H9 (cell line): ENCODE results near the gene ANO3. TPM values are rescaled to one million over a fixed set of nuclear protein-coding genes. Genes with fewer than 3 reads are reported as not detected.

Experiments used
- DNase-seq: peaks from one replicate; pipeline ENCODE4 v3.0.0-alpha.2; 2017
- H2AFZ ChIP-seq: one replicate; pipeline ENCODE4 v1.6.1; 2013; ENCODE audit warnings: mild to moderate bottlenecking, low read length, control low read depth, moderate library complexity
- H2AK5ac ChIP-seq: 2 replicates; pipeline ENCODE4 v1.6.1; 2013; ENCODE audit warnings: low read length, control low read depth, mixed read lengths; ENCODE audit not compliant: insufficient read length
- H2BK120ac ChIP-seq: one replicate; pipeline ENCODE4 v1.6.1; 2013; ENCODE audit warnings: low read depth, mild to moderate bottlenecking, low read length, control low read depth, inconsistent platforms; ENCODE audit not compliant: poor library complexity, severe bottlenecking
- H2BK12ac ChIP-seq: 2 replicates; pipeline ENCODE4 v1.6.1; 2013; ENCODE audit warnings: low read length, control low read depth, mixed read lengths, low read depth; ENCODE audit not compliant: insufficient read length
- H2BK15ac ChIP-seq: 2 replicates; pipeline ENCODE4 v1.6.1; 2013; ENCODE audit warnings: low read depth, low read length, control low read depth
- H2BK20ac ChIP-seq: one replicate; pipeline ENCODE4 v1.6.1; 2013; ENCODE audit warnings: low read depth, mild to moderate bottlenecking, low read length, control low read depth, inconsistent platforms; ENCODE audit not compliant: poor library complexity, severe bottlenecking
- H2BK5ac ChIP-seq: 2 replicates; pipeline ENCODE4 v1.6.1; 2013; ENCODE audit warnings: low read length, control low read depth, mixed read lengths; ENCODE audit not compliant: insufficient read length
- H3K14ac ChIP-seq: 2 replicates; pipeline ENCODE4 v1.6.1; 2013; ENCODE audit warnings: low read length, control low read depth; ENCODE audit not compliant: insufficient read depth
- H3K18ac ChIP-seq: 2 replicates; pipeline ENCODE4 v1.6.1; 2013; ENCODE audit warnings: low read depth, mild to moderate bottlenecking, mixed read lengths, low read length, control low read depth; ENCODE audit not compliant: insufficient read length
- H3K23ac ChIP-seq: 2 replicates; pipeline ENCODE4 v1.6.1; 2013; ENCODE audit warnings: low read length, control low read depth, mixed read lengths, low read depth; ENCODE audit not compliant: insufficient read length
- H3K23me2 ChIP-seq: 2 replicates; pipeline ENCODE4 v1.6.1; 2013; ENCODE audit warnings: low read depth, mild to moderate bottlenecking, mixed read lengths, low read length, control low read depth; ENCODE audit not compliant: insufficient read length, poor library complexity, severe bottlenecking
- H3K27ac ChIP-seq: 2 replicates; pipeline ENCODE4 v1.5.1; 2013; ENCODE audit warnings: low read length, control low read depth, mixed read lengths, low read depth; ENCODE audit not compliant: insufficient read length
- H3K27me3 ChIP-seq: 2 replicates; pipeline ENCODE4 v1.6.1; 2013; ENCODE audit warnings: low read length, control low read depth, inconsistent platforms; ENCODE audit not compliant: insufficient read depth
- H3K4ac ChIP-seq: 2 replicates; pipeline ENCODE4 v1.6.1; 2013; ENCODE audit warnings: low read depth, mild to moderate bottlenecking, control low read depth, inconsistent platforms, low read length, moderate library complexity
- H3K4me1 ChIP-seq: 2 replicates; pipeline ENCODE4 v1.6.1; 2013; ENCODE audit warnings: low read length, control low read depth, inconsistent platforms; ENCODE audit not compliant: insufficient read depth
- H3K4me2 ChIP-seq: 2 replicates; pipeline ENCODE4 v1.6.1; 2013; ENCODE audit warnings: low read length, control low read depth, mixed read lengths; ENCODE audit not compliant: insufficient read length, insufficient read depth
- H3K56ac ChIP-seq: 2 replicates; pipeline ENCODE4 v1.6.1; 2013; ENCODE audit warnings: low read depth, mild to moderate bottlenecking, mixed read lengths, low read length, control low read depth; ENCODE audit not compliant: insufficient read length
- H3K79me1 ChIP-seq: 2 replicates; pipeline ENCODE4 v1.6.1; 2013; ENCODE audit warnings: low read depth, mild to moderate bottlenecking, moderate library complexity, low read length, control low read depth, inconsistent platforms; ENCODE audit not compliant: insufficient read depth, poor library complexity, severe bottlenecking
- H3K79me2 ChIP-seq: 2 replicates; pipeline ENCODE4 v1.6.1; 2013; ENCODE audit warnings: low read length, control low read depth, inconsistent platforms; ENCODE audit not compliant: insufficient read depth
- H3K9ac ChIP-seq: 2 replicates; pipeline ENCODE4 v1.6.1; 2013; ENCODE audit warnings: low read length, control low read depth, mixed read lengths; ENCODE audit not compliant: insufficient read length; ENCODE audit errors: extremely low read depth
- H3K9me3 ChIP-seq: one replicate; pipeline ENCODE4 v1.6.1; 2013; ENCODE audit warnings: low read depth, low read length, inconsistent platforms; ENCODE audit not compliant: control insufficient read depth
- H3T11ph ChIP-seq: one replicate; pipeline ENCODE4 v1.6.1; 2013; ENCODE audit warnings: mild to moderate bottlenecking, low read length, control low read depth, inconsistent platforms
- H4K20me1 ChIP-seq: one replicate; pipeline ENCODE4 v1.6.1; 2013; ENCODE audit not compliant: control insufficient read depth, insufficient read length, insufficient read depth
- H4K5ac ChIP-seq: 2 replicates; pipeline ENCODE4 v1.6.1; 2013; ENCODE audit warnings: low read depth, mild to moderate bottlenecking, mixed read lengths, low read length, control low read depth; ENCODE audit not compliant: insufficient read length
- H4K8ac ChIP-seq: replicated peaks from 2 replicates; pipeline ENCODE4 v1.6.1; 2013; ENCODE audit warnings: low read length, control low read depth, mixed read lengths, low read depth; ENCODE audit not compliant: insufficient read length
- H4K91ac ChIP-seq: 2 replicates; pipeline ENCODE4 v1.6.1; 2013; ENCODE audit warnings: low read depth, mild to moderate bottlenecking, moderate library complexity, mixed read lengths, low read length, control low read depth; ENCODE audit not compliant: insufficient read length
- H3K27ac Mint-ChIP-seq, 3 experiments: 2 replicates in 2 of 3; 3 replicates in 1 of 3; pipeline ENCODE4 v1.8.0; 2020 to 2021; ENCODE audit warnings: mixed read lengths in 3 of 3, mild to moderate bottlenecking in 1 of 3, moderate library complexity in 1 of 3
- H3K27me3 Mint-ChIP-seq: 2 replicates; pipeline ENCODE4 v1.8.0; 2021; ENCODE audit warnings: low read depth, mild to moderate bottlenecking, moderate library complexity, mixed read lengths
- H3K36me3 Mint-ChIP-seq, 3 experiments: 2 replicates in 2 of 3; 3 replicates in 1 of 3; pipeline ENCODE4 v1.8.0; 2020 to 2021; ENCODE audit warnings: low read depth in 3 of 3, mixed read lengths in 3 of 3; ENCODE audit not compliant: insufficient read depth in 1 of 3
- H3K4me1 Mint-ChIP-seq, 2 experiments: 2 replicates each; pipeline ENCODE4 v1.8.0; 2020; ENCODE audit warnings: mixed read lengths in 2 of 2
- H3K4me3 Mint-ChIP-seq, 2 experiments: 2 replicates in 1 of 2; 3 replicates in 1 of 2; pipeline ENCODE4 v1.8.0; 2020 to 2021; ENCODE audit warnings: mild to moderate bottlenecking in 2 of 2, mixed read lengths in 2 of 2, moderate library complexity in 1 of 2
- H3K9me3 Mint-ChIP-seq, 2 experiments: 2 replicates in 1 of 2; 3 replicates in 1 of 2; pipeline ENCODE4 v1.8.0; 2020; ENCODE audit warnings: mild to moderate bottlenecking in 2 of 2, mixed read lengths in 2 of 2, moderate library complexity in 1 of 2
- total RNA-seq: library from RNA; stranded (reverse); gene quantifications from 2 replicates; pipeline ENCODE4 v1.2.1, GENCODE V29; 2021
- TF ChIP-seq, protein P1 (sequence below): fragments of 200-600 bp; sonication (generic); conservative IDR thresholded peaks from 3 replicates; pipeline ENCODE4 v1.8.0; 2021; ENCODE audit warnings: antibody characterized with exemption, mild to moderate bottlenecking

The ANO3 gene
- total RNA-seq, 1 experiment from 2014 or later, result not detected

DNA sequence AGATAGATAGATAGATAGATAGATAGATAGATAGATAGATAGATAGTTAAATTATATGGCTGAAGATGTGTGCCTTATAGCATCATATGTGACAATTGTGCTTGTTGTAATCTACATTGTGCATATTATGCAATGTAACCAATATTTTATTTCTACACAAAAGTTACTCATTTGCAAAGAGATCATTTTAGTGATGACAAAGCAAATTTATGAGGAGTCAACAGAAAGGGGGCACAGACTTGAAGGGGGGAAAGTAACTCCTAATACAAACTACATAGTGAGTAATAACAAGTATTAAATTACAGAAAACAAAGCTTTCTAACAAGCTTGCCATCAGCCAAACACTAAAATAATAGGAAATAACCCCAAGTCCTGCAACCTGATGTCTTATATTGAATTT, 133.3 kb downstream of the ANO3 start:
- no peak for DNase-seq
- TF ChIP-seq, protein P1, sequence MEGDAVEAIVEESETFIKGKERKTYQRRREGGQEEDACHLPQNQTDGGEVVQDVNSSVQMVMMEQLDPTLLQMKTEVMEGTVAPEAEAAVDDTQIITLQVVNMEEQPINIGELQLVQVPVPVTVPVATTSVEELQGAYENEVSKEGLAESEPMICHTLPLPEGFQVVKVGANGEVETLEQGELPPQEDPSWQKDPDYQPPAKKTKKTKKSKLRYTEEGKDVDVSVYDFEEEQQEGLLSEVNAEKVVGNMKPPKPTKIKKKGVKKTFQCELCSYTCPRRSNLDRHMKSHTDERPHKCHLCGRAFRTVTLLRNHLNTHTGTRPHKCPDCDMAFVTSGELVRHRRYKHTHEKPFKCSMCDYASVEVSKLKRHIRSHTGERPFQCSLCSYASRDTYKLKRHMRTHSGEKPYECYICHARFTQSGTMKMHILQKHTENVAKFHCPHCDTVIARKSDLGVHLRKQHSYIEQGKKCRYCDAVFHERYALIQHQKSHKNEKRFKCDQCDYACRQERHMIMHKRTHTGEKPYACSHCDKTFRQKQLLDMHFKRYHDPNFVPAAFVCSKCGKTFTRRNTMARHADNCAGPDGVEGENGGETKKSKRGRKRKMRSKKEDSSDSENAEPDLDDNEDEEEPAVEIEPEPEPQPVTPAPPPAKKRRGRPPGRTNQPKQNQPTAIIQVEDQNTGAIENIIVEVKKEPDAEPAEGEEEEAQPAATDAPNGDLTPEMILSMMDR, result no peak
- no peak overlapping the region for H4K8ac ChIP-seq
- Mint-ChIP-seq H3K9me3 (no peaks in the 10 kb centered on the region), H3K27me3 (no peaks in the 10 kb centered on the region), H3K36me3 (no peaks in the 10 kb centered on the region), H3K4me1 (no peaks in the 10 kb centered on the region), H3K4me3 (no peak overlapping the region), H3K27ac (no peak overlapping the region)
- no peak overlapping the region for H3K18ac ChIP-seq
- H3K9me3 ChIP-seq, result no peaks in the 10 kb centered on the region
- H2BK12ac ChIP-seq, result no peak overlapping the region
- H3K4me2 ChIP-seq, result no peak overlapping the region
- H2AFZ ChIP-seq, result no peak overlapping the region
- no peak overlapping the region for H2BK5ac ChIP-seq
- no peaks in the 10 kb centered on the region for H3K23me2 ChIP-seq
- H3K27ac ChIP-seq, result no peak overlapping the region
- H2AK5ac ChIP-seq, result no peak overlapping the region
- H2BK20ac ChIP-seq, result no peak overlapping the region
- no peak overlapping the region for H4K91ac ChIP-seq
- no peak overlapping the region for H2BK120ac ChIP-seq
- no peaks in the 10 kb centered on the region for H4K20me1 ChIP-seq
- no peak overlapping the region for H2BK15ac ChIP-seq
- no peaks in the 10 kb centered on the region for H3K27me3 ChIP-seq
- H3K14ac ChIP-seq, result no peak overlapping the region
- H3K4ac ChIP-seq, result no peak overlapping the region
- H4K5ac ChIP-seq, result no peak overlapping the region
- no peak overlapping the region for H3T11ph ChIP-seq
- no peak overlapping the region for H3K56ac ChIP-seq
- H3K4me1 ChIP-seq, result no peaks in the 10 kb centered on the region
- no peak overlapping the region for H3K23ac ChIP-seq
- no peak overlapping the region for H3K9ac ChIP-seq
- H3K79me1 ChIP-seq, result no peaks in the 10 kb centered on the region
- no peaks in the 10 kb centered on the region; the same call in 1 of the 2 replicates for H3K79me2 ChIP-seq
